Colonic mucosa (tissue), 4 donors: ENCODE data around the gene POLDIP2. TPM values are rescaled to one million over a fixed set of nuclear protein-coding genes. Genes with fewer than 3 reads are reported as not detected.
"Not testable (repeated sequence)": the region's sequence is repeated elsewhere in the genome, so short reads cannot be mapped to it uniquely, and the experiment has no call there.

Source experiments
- DNase-seq: peaks from one replicate; pipeline ENCODE4 v3.0.0-alpha.2; 2020
- H3K27ac ChIP-seq: fragments of 200-600 bp; one replicate; pipeline ENCODE4 v1.8.0; 2021
- H3K27me3 ChIP-seq: fragments of 200-600 bp; one replicate; pipeline ENCODE4 v1.8.0; 2021
- H3K36me3 ChIP-seq: fragments of 200-600 bp; one replicate; pipeline ENCODE4 v1.8.0; 2021
- H3K4me1 ChIP-seq: fragments of 200-600 bp; one replicate; pipeline ENCODE4 v1.8.0; 2021; ENCODE audit warnings: mild to moderate bottlenecking
- H3K4me3 ChIP-seq: fragments of 200-600 bp; one replicate; pipeline ENCODE4 v1.8.0; 2021
- H3K9ac ChIP-seq, 2 donors: one replicate each; pipeline ENCODE4 v1.7.0; 2013; ENCODE audit warnings: control low read depth in 2 of 2, low read depth in 2 of 2, low read length in 2 of 2
- H3K9me3 ChIP-seq: fragments of 200-600 bp; one replicate; pipeline ENCODE4 v1.8.0; 2021
- CTCF ChIP-seq: fragments of 200-600 bp; IDR thresholded peaks from one replicate; pipeline ENCODE4 v1.8.0; 2022; ENCODE audit warnings: antibody characterized with exemption, mild to moderate bottlenecking
- intact Hi-C: fragments of 100-400 bp; cut with DNase I; formaldehyde crosslinking; loops from one replicate; pipeline ENCODE4 v1.14.1; 2022
- total RNA-seq, 2 donors: library from RNA; stranded (reverse); fragmentation: NEBNext Ultra II Directional in 1 of 2; extraction: Animal tissue kit (Norgen Biotek cat#: 25700) in 1 of 2; gene quantifications; one replicate each; pipeline ENCODE4 v1.2.1, GENCODE V29; 2021
- donor health status: healthy.
- donor health status: DM: no; HTN: no; CAD: no.
- donor health status: DM: no; HTN: no; CAD: no.

Gene POLDIP2
- total RNA-seq, 2 donors from 2014 or later, result 80.3 to 132 TPM

- H3K27me3 ChIP-seq, result no peaks in the 10 kb centered on the region
- no peak for TF ChIP-seq CTCF
- peaks cover 10% of the 10 kb centered on the region for H3K36me3 ChIP-seq
- intact Hi-C loops, result no loop called here
- peaks cover 6% of the 10 kb centered on the region for H3K4me1 ChIP-seq
- no peak overlapping the region for H3K4me3 ChIP-seq
- DNase-seq, result no peak
- no peak overlapping the region for H3K27ac ChIP-seq
- H3K9me3 ChIP-seq, result no peaks in the 10 kb centered on the region
- H3K9ac ChIP-seq, result no peak overlapping the region
Measured at GRCh38 chr17:28339431-28339830, 17.9 kb downstream of the POLDIP2 start.

GRCh38 chr17:28338769-28339212 lies 18.5 kb downstream of the POLDIP2 start:
- H3K36me3 ChIP-seq, H3K9ac ChIP-seq, H3K4me3 ChIP-seq, H3K9me3 ChIP-seq, H3K4me1 ChIP-seq, H3K27me3 ChIP-seq, DNase-seq, intact Hi-C loops: not testable (repeated sequence)
- peak overlapping the region; percentile 5 for H3K27ac ChIP-seq

GRCh38 chr17:28338056-28338768 lies 19.1 kb downstream of the POLDIP2 start:
- intact Hi-C loops, result no loop called here
- no peak overlapping the region for H3K4me3 ChIP-seq
- peaks cover 8% of the 10 kb centered on the region for H3K4me1 ChIP-seq
- DNase-seq, result no peak
- H3K27ac ChIP-seq, result peak overlapping the region; percentile 5
- TF ChIP-seq CTCF, result no peak
- H3K27me3 ChIP-seq, result no peaks in the 10 kb centered on the region
- H3K9me3 ChIP-seq, result no peaks in the 10 kb centered on the region
- H3K36me3 ChIP-seq, result peaks cover 10% of the 10 kb centered on the region
- no peak overlapping the region for H3K9ac ChIP-seq

- no peak for TF ChIP-seq CTCF
- Histone ChIP-seq H3K9me3 (no peaks in the 10 kb centered on the region), H3K36me3 (peaks cover under 1% of the 10 kb centered on the region), H3K4me3 (peak overlapping the region; percentile 96), H3K27me3 (no peaks in the 10 kb centered on the region), H3K4me1 (peaks cover 8% of the 10 kb centered on the region), H3K27ac (peak overlapping the region; percentile 79), H3K9ac (peak overlapping the region; percentile 89 to 94)
- intact Hi-C loops, result no loop called here
- peak; percentile 70 for DNase-seq
Measured at GRCh38 chr17:28335959-28336871, 21.1 kb downstream of the POLDIP2 start.

- intact Hi-C loops, result no loop called here
Measured at GRCh38 chr17:28335201-28335958, 21.9 kb downstream of the POLDIP2 start, which contains the start of the genes IFT20 and TNFAIP1. IFT20 (minus strand) TSS chr17:28335472; CDS start chr17:28331985, 3,487 bp downstream. TNFAIP1 (plus strand) TSS chr17:28335761; CDS start chr17:28339522, 3,761 bp downstream.

More at GRCh38 chr17:28335201-28335958, 21.9 kb downstream of the POLDIP2 start, which contains the start of the genes IFT20 and TNFAIP1:
- Histone ChIP-seq H3K9ac (peak within 1 kb of the TSS; percentile 89 to 94), H3K4me3 (peak within 1 kb of the TSS; percentile 96), H3K27ac (peak within 1 kb of the TSS; percentile 79), H3K36me3 (no peaks in the 10 kb centered on the region), H3K27me3 (no peaks in the 10 kb centered on the region), H3K9me3 (no peaks in the 10 kb centered on the region), H3K4me1 (peaks cover 8% of the 10 kb centered on the region)
- no peak for TF ChIP-seq CTCF
- peak; percentile 98 for DNase-seq
